Activated T-helper 1 cell treated with anti-CD3 and anti-CD28 coated beads, Interleukin-12 subunit alpha, Interleukin-12 subunit beta, Interleukin-2, Interleukin-4 antibody, amounts not matched to agents 30 ng/mL and 10 ng/mL and 1 ng/mL, durations not matched to agents 14 hours and 24 hours and 36 hours (primary cell): ENCODE measurements around the gene BRI3. TPM values are rescaled to one million over a fixed set of nuclear protein-coding genes. Genes with fewer than 3 reads are reported as not detected.

ENCODE experiments used
- DNase-seq: peaks from one replicate; pipeline ENCODE4 v3.0.0; 2021; ENCODE audit warnings: low spot score
- H3K27ac Mint-ChIP-seq: one replicate; pipeline ENCODE4 v1.8.0; 2021; ENCODE audit warnings: mild to moderate bottlenecking, mixed read lengths
- H3K27me3 Mint-ChIP-seq: one replicate; pipeline ENCODE4 v1.8.0; 2022; ENCODE audit warnings: mild to moderate bottlenecking, moderate library complexity, mixed read lengths; ENCODE audit not compliant: insufficient read depth
- H3K36me3 Mint-ChIP-seq: one replicate; pipeline ENCODE4 v1.8.0; 2021; ENCODE audit warnings: low read depth, mixed read lengths
- H3K4me1 Mint-ChIP-seq: one replicate; pipeline ENCODE4 v1.8.0; 2021; ENCODE audit warnings: low read depth, mixed read lengths
- H3K4me3 Mint-ChIP-seq: one replicate; pipeline ENCODE4 v1.8.0; 2021; ENCODE audit warnings: mild to moderate bottlenecking, moderate library complexity, mixed read lengths
- H3K9me3 Mint-ChIP-seq: one replicate; pipeline ENCODE4 v1.8.0; 2021; ENCODE audit warnings: mixed read lengths
- intact Hi-C: fragments of 100-400 bp; cut with micrococcal nuclease; formaldehyde crosslinking; loops from one replicate; pipeline ENCODE4 v1.15.1; 2024
- total RNA-seq: library from RNA; stranded (reverse); gene quantifications from 2 replicates; pipeline ENCODE4 v1.2.3, GENCODE V29; 2022

The BRI3 gene
- total RNA-seq, 1 donor from 2014 or later = 67.1 TPM

DNA sequence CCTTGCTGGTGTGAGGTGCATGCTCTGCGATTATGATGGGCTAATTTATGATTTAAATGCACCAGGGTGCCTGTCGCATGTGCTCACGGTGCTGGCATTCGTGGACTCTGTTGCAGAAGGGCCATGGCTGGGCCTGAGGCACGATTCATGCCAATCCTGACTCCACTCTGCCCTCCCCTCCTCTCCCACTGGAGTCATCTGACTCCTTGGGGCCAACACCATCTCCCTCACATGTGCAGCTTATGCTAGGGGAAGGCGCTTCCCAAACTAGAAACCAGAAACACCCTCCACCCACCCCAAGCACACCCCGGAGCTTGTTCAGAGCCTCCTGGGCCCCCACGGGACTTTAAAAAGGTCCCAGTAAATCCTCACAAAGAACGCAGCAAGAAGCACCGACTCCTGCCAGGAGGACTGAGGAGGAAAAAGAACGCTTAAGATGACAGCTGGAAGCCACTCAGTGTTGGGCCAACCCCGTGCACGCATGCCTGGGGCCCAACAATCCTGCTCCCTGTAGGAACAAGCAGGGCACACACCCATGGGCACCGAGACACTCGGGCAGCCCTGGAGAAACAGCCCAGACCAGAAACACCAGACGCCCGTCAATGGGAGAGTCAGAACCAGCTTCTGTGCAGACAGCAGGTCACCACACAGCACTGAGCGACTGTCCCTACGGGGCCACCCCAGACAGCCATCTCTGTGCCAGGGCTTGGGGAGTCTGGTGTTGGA, 14.1 kb downstream of the BRI3 start:
- H3K27ac Mint-ChIP-seq = no peak overlapping the region
- H3K4me3 Mint-ChIP-seq = no peak overlapping the region
- intact Hi-C loops = no loop called here
- H3K27me3 Mint-ChIP-seq = no peaks in the 10 kb centered on the region
- no peaks in the 10 kb centered on the region for H3K9me3 Mint-ChIP-seq
- no peaks in the 10 kb centered on the region for H3K4me1 Mint-ChIP-seq
- no peak for DNase-seq
- H3K36me3 Mint-ChIP-seq = peaks cover 2% of the 10 kb centered on the region

GRCh38 chr7:98296833-98297232, 15.3 kb downstream of the BRI3 start:
- Mint-ChIP-seq H3K4me3 (no peak overlapping the region), H3K27me3 (no peaks in the 10 kb centered on the region)

DNA sequence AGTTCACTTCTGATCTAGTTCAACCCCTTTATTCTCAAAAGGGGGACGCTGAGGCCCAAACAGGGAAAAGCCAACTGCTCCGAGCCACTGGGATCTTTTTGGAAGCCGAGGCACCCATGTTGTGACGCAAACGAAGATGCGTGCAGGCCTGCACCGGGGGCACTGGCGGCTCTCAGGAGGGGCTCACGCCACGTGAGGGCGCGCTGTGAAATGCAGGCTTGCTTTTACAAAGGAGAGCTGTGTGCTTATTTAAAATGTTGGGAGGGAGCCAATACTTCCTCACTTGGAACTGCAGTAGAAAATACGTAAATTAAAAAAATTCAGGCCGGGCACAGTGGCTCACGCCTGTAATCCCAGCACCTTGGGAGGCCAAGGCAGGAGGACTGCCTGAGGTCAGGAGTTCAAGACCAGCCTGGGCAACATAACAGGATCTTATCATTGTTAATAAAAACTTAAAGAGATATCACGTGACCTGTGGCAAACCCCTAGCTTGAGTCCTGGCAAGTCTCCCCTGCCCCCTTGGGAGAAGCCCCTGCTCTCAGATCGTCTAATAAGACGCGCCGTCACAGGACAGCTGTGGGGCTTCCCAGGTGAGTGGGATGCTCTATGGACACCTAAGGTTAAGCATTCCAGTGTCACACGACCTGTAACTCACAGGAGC, 16.3 kb downstream of the BRI3 start:
- Mint-ChIP-seq H3K27ac (no peak overlapping the region), H3K36me3 (no peaks in the 10 kb centered on the region)
- intact Hi-C loops = no loop called here

More at GRCh38 chr7:98296833-98297232, 15.3 kb downstream of the BRI3 start:
- no peak for DNase-seq
- intact Hi-C loops = no loop called here
- Mint-ChIP-seq H3K36me3 (peaks cover 2% of the 10 kb centered on the region), H3K9me3 (no peaks in the 10 kb centered on the region), H3K27ac (no peak overlapping the region), H3K4me1 (no peaks in the 10 kb centered on the region)

DNA sequence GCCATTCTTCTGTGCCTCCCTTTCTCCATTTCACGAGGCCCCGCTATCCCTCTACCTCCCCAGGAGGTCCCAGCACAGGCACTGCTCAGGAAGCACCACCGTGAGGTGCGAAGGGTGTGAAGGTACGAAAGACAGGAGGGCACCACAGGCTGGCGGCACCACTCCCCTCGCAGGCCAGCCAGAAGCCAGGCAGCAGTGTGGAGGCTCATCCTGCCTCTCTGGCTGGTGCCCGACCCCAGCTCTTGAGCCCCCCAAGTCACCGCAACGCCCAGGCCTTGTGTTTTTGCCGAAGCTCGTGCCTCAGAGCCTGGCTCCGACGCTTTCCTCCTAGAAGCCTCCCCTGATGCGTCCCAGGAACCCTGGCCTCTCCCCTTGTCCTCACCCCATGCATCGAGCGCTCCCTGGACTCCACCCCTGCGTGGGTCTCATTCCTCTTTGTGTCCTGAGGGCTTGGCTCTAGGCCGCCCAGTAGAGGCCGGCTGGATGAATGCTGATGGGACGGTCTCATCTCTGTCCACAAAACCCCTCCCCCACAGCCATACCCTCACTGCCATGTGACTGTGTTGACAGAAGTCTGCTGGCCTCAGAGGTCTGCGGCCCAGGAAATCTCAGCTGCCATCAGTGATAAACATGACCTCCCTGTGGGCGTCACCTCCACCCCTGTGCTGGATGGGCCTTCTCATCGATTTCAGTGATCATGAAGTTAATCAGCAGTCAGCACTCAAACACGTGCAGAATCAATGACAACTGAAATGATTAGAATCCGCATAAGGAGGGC, 19.3 kb downstream of the BRI3 start:
- Mint-ChIP-seq H3K27me3 (no peaks in the 10 kb centered on the region), H3K27ac (no peak overlapping the region), H3K4me3 (no peak overlapping the region), H3K9me3 (no peaks in the 10 kb centered on the region), H3K36me3 (no peaks in the 10 kb centered on the region), H3K4me1 (no peaks in the 10 kb centered on the region)
- intact Hi-C loops = no loop called here
- DNase-seq = no peak

More for the DNA sequence above, 16.3 kb downstream of the BRI3 start:
- DNase-seq = no peak
- no peaks in the 10 kb centered on the region for H3K4me1 Mint-ChIP-seq
- H3K9me3 Mint-ChIP-seq = no peaks in the 10 kb centered on the region
- H3K27me3 Mint-ChIP-seq = no peaks in the 10 kb centered on the region
- H3K4me3 Mint-ChIP-seq = no peak overlapping the region

DNA sequence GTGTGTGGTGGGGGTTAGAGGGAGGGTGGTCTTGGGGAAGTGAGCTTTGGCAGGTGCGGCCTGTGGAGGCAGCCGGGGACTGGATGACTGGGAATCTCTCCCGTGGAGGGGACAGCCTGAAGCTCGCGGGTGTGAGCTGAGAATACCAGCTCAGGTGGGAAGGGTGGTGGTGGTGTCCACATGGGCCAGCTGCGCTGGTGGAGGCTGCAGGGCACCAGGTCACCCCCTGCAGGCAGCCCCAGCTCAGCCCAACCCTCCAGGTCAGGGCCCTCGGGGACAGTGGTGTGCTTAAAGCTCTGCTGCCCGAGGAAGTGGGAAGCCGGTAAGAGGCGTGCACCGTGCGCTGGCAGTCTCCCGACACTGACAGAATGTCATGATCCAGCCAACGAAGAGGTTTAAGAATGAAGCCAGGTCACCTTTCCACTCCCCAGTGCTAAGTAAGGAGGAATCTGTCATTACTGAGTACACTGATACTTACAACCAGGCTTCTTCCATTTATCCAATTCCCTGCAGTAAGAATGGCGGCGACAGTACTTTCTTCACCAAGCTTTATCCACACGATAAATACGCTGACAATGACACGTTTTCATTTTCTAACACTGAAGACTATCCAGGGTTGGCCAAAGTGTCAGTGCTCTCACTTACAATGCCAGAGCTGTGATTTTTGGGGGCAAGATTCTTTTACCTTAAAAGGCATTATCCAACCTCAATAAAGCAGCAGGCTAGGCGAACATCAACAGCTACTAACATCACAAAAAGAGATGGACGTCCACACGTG, 20.4 kb downstream of the BRI3 start:
- Mint-ChIP-seq H3K9me3 (no peaks in the 10 kb centered on the region), H3K27ac (no peak overlapping the region), H3K4me1 (no peaks in the 10 kb centered on the region), H3K36me3 (no peaks in the 10 kb centered on the region), H3K4me3 (no peak overlapping the region), H3K27me3 (no peaks in the 10 kb centered on the region)
- no peak for DNase-seq
- intact Hi-C loops = no loop called here

GRCh38 chr7:98303176-98303865, 21.8 kb downstream of the BRI3 start:
- DNase-seq = no peak
- no peaks in the 10 kb centered on the region for H3K36me3 Mint-ChIP-seq
- intact Hi-C loops = no loop called here
- no peaks in the 10 kb centered on the region for H3K4me1 Mint-ChIP-seq
- no peaks in the 10 kb centered on the region for H3K27me3 Mint-ChIP-seq
- no peaks in the 10 kb centered on the region for H3K9me3 Mint-ChIP-seq
- no peak overlapping the region for H3K27ac Mint-ChIP-seq
- H3K4me3 Mint-ChIP-seq = no peak overlapping the region

DNA sequence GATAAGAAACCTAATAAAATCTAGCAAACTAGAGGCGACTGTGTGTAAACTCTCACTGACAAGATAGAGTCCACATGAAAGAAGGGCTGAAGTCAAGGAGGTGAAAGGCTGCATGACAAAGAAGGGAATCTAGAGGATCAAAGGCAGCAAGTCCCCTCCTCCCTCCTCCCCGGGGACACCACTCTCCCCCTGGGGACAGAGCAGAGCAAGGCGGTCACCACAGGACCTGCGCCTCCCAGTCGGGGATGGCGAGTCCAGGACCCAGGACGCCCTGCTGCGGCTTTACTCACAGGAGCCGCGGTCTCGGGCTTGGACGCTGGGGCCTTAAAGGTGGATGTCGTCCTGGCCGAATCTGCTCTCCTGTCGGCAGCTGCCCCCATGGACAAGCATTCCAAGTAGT, 22.4 kb downstream of the BRI3 start:
- DNase-seq = no peak
- intact Hi-C loops = no loop called here
- Mint-ChIP-seq H3K27me3 (no peaks in the 10 kb centered on the region), H3K36me3 (no peaks in the 10 kb centered on the region), H3K4me3 (no peak overlapping the region), H3K9me3 (no peaks in the 10 kb centered on the region), H3K4me1 (no peaks in the 10 kb centered on the region), H3K27ac (no peak overlapping the region)

GRCh38 chr7:98305951-98306535, 24.6 kb downstream of the BRI3 start:
- intact Hi-C loops = no loop called here
- H3K36me3 Mint-ChIP-seq = no peaks in the 10 kb centered on the region
- H3K4me3 Mint-ChIP-seq = no peak overlapping the region
- DNase-seq = no peak
- no peak overlapping the region for H3K27ac Mint-ChIP-seq
- no peaks in the 10 kb centered on the region for H3K4me1 Mint-ChIP-seq
- no peaks in the 10 kb centered on the region for H3K27me3 Mint-ChIP-seq
- H3K9me3 Mint-ChIP-seq = no peaks in the 10 kb centered on the region

DNA sequence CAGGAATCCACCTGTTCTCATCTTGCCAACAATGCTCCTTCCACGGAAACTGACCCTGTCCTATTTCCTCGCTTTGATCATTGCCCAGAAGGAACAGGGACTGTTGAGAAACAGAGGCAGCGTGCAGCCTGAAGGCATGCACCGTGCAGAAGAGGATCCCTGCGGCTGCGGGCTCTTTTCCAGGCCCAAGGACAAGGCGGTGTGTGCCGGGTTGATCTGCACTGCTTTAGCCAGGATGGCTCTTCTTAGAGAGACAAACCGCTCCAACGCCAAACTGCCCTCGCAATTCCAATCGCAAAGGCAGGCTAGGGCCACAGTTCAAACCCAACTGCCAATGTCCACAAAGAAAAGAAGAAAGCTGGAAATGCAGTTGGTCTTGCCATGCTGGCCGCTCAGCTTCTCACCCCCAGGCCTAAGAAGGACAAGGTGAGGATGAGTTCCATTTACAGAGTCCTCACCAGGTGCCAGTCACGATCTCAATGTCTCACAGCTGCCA, 26.5 kb downstream of the BRI3 start:
- Mint-ChIP-seq H3K4me1 (no peaks in the 10 kb centered on the region), H3K4me3 (no peak overlapping the region), H3K27me3 (no peaks in the 10 kb centered on the region), H3K36me3 (no peaks in the 10 kb centered on the region), H3K9me3 (no peaks in the 10 kb centered on the region), H3K27ac (no peak overlapping the region)
- intact Hi-C loops = no loop called here
- no peak for DNase-seq

DNA sequence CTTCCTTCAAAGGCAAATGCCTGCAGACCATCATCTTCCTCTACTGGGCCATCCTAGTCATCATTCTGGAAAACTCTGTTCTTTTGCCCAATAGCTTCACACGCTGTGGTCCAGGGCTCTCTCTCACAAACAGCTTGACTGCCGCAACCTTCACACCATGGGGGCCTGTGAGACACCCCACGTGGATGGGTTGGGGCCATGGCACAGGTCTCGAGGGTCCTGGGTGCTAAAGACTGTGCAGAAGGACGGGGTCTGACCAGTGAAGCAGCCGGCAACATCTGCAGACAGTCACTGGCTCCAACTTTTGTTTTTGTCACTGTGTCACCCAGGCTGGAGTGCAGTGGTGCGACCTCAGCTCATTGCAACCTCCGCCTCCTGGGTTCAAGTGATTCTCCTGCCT, 28.1 kb downstream of the BRI3 start:
- Mint-ChIP-seq H3K9me3 (no peaks in the 10 kb centered on the region), H3K27me3 (no peaks in the 10 kb centered on the region), H3K4me1 (no peaks in the 10 kb centered on the region), H3K36me3 (no peaks in the 10 kb centered on the region), H3K27ac (no peak overlapping the region), H3K4me3 (no peak overlapping the region)
- no peak for DNase-seq
- intact Hi-C loops = no loop called here

DNA sequence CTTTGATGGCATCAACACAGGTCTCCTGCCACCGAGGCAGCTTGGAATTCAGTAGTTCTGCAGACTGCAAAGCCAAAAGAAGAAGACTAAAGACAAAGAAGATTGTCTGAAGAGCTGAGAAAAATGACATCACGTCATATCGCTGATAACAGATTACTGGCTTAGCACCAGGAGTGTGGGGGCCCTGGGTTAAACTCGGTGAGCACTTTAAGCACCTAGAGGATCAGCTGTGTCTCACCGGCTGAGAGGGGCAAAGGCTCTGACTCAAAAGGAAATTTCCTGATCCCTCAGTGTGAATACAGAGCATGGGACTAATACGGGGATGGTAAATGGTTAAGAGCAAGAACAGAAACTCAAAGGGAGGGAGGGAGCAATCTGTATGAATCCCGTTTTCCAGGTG, 30.7 kb downstream of the BRI3 start:
- intact Hi-C loops = no loop called here
- no peaks in the 10 kb centered on the region for H3K4me1 Mint-ChIP-seq
- no peaks in the 10 kb centered on the region for H3K9me3 Mint-ChIP-seq
- H3K4me3 Mint-ChIP-seq = no peak overlapping the region
- H3K27me3 Mint-ChIP-seq = peaks cover 1% of the 10 kb centered on the region
- no peak overlapping the region for H3K27ac Mint-ChIP-seq
- H3K36me3 Mint-ChIP-seq = no peaks in the 10 kb centered on the region
- no peak for DNase-seq

GRCh38 chr7:98314469-98314868, 33.0 kb downstream of the BRI3 start:
- H3K9me3 Mint-ChIP-seq = no peaks in the 10 kb centered on the region
- no peak overlapping the region for H3K27ac Mint-ChIP-seq
- peaks cover 1% of the 10 kb centered on the region for H3K27me3 Mint-ChIP-seq
- intact Hi-C loops = no loop called here
- H3K4me3 Mint-ChIP-seq = no peak overlapping the region
- no peaks in the 10 kb centered on the region for H3K4me1 Mint-ChIP-seq
- no peak for DNase-seq
- no peaks in the 10 kb centered on the region for H3K36me3 Mint-ChIP-seq
